Effector memory CD4-positive, alpha-beta T cell (primary cell): ENCODE measurements around the gene SUSD1.

ENCODE experiments used
- DNase-seq, 3 donors: peaks; one replicate each; pipeline ENCODE4 v3.0.0-alpha.2; 2020
- H3K27ac ChIP-seq: 2 replicates; pipeline ENCODE4 v1.7.0; 2013; ENCODE audit warnings: mild to moderate bottlenecking, low read length, moderate library complexity; ENCODE audit not compliant: insufficient read depth, poor library complexity, severe bottlenecking
- H3K27me3 ChIP-seq: replicated peaks from 2 replicates; pipeline ENCODE4 v1.7.0; 2013; ENCODE audit warnings: mild to moderate bottlenecking, low read length; ENCODE audit not compliant: insufficient read depth, control insufficient read depth, poor library complexity, severe bottlenecking
- H3K36me3 ChIP-seq: 2 replicates; pipeline ENCODE4 v1.7.0; 2013; ENCODE audit warnings: mild to moderate bottlenecking, low read length, moderate library complexity; ENCODE audit not compliant: control insufficient read depth, insufficient read depth
- H3K4me1 ChIP-seq: 2 replicates; pipeline ENCODE4 v1.7.0; 2013; ENCODE audit warnings: low read length, mild to moderate bottlenecking; ENCODE audit not compliant: control insufficient read depth, insufficient read depth, poor library complexity, severe bottlenecking
- H3K4me3 ChIP-seq: 2 replicates; pipeline ENCODE4 v1.7.0; 2013; ENCODE audit warnings: low read length, low read depth, mild to moderate bottlenecking; ENCODE audit not compliant: insufficient read depth, poor library complexity, severe bottlenecking
- H3K9me3 ChIP-seq: 2 replicates; pipeline ENCODE4 v1.7.0; 2013; ENCODE audit warnings: mild to moderate bottlenecking, low read length, moderate library complexity; ENCODE audit not compliant: control insufficient read depth

Gene SUSD1

GRCh38 chr9:112059966-112060320 is 115.2 kb downstream of the SUSD1 start:
- Histone ChIP-seq H3K4me3 (no peak overlapping the region), H3K27me3 (no peaks in the 10 kb centered on the region), H3K4me1 (peaks cover 5% of the 10 kb centered on the region), H3K27ac (no peak overlapping the region), H3K36me3 (no peaks in the 10 kb centered on the region), H3K9me3 (no peaks in the 10 kb centered on the region)
- DNase-seq: no peak

GRCh38 chr9:112059145-112059965 is 115.7 kb downstream of the SUSD1 start:
- no peak for DNase-seq
- H3K27ac ChIP-seq: no peak overlapping the region

GRCh38 chr9:112056996-112057395 is 118.1 kb downstream of the SUSD1 start:
- H3K9me3 ChIP-seq: no peaks in the 10 kb centered on the region
- peaks cover 5% of the 10 kb centered on the region for H3K4me1 ChIP-seq
- no peak for DNase-seq
- H3K36me3 ChIP-seq: no peaks in the 10 kb centered on the region
- no peaks in the 10 kb centered on the region for H3K27me3 ChIP-seq
- H3K27ac ChIP-seq: no peak overlapping the region
- no peak overlapping the region for H3K4me3 ChIP-seq

More at GRCh38 chr9:112059145-112059965, 115.7 kb downstream of the SUSD1 start:
- Histone ChIP-seq H3K4me3 (no peak overlapping the region), H3K27me3 (no peaks in the 10 kb centered on the region), H3K36me3 (no peaks in the 10 kb centered on the region), H3K9me3 (no peaks in the 10 kb centered on the region), H3K4me1 (peaks cover 5% of the 10 kb centered on the region)

- H3K27me3 ChIP-seq: no peaks in the 10 kb centered on the region
- DNase-seq: no peak
- no peak overlapping the region for H3K27ac ChIP-seq
- H3K4me1 ChIP-seq: no peaks in the 10 kb centered on the region
- no peaks in the 10 kb centered on the region for H3K9me3 ChIP-seq
- no peak overlapping the region for H3K4me3 ChIP-seq
- H3K36me3 ChIP-seq: no peaks in the 10 kb centered on the region
Measured at GRCh38 chr9:112054916-112055315, 120.2 kb downstream of the SUSD1 start.

GRCh38 chr9:112051812-112052211 is 123.3 kb downstream of the SUSD1 start:
- H3K27me3 ChIP-seq: no peaks in the 10 kb centered on the region
- H3K36me3 ChIP-seq: no peaks in the 10 kb centered on the region
- no peaks in the 10 kb centered on the region for H3K4me1 ChIP-seq
- H3K4me3 ChIP-seq: no peak overlapping the region
- no peak overlapping the region for H3K27ac ChIP-seq
- H3K9me3 ChIP-seq: no peaks in the 10 kb centered on the region
- DNase-seq: no peak

GRCh38 chr9:112050544-112051475 is 124.3 kb downstream of the SUSD1 start:
- Histone ChIP-seq H3K9me3 (no peaks in the 10 kb centered on the region), H3K27ac (no peak overlapping the region), H3K4me3 (no peak overlapping the region), H3K27me3 (no peaks in the 10 kb centered on the region), H3K36me3 (no peaks in the 10 kb centered on the region), H3K4me1 (no peaks in the 10 kb centered on the region)
- no peak for DNase-seq

- Histone ChIP-seq H3K36me3 (no peaks in the 10 kb centered on the region), H3K4me1 (no peaks in the 10 kb centered on the region), H3K9me3 (no peaks in the 10 kb centered on the region), H3K4me3 (no peak overlapping the region), H3K27me3 (no peaks in the 10 kb centered on the region), H3K27ac (no peak overlapping the region)
- DNase-seq: no peak
Measured at GRCh38 chr9:112049811-112050516, 125.1 kb downstream of the SUSD1 start.

GRCh38 chr9:112048924-112049691 is 126.0 kb downstream of the SUSD1 start:
- no peaks in the 10 kb centered on the region for H3K36me3 ChIP-seq
- H3K27ac ChIP-seq: no peak overlapping the region
- no peaks in the 10 kb centered on the region for H3K27me3 ChIP-seq
- no peak overlapping the region for H3K4me3 ChIP-seq
- no peaks in the 10 kb centered on the region for H3K4me1 ChIP-seq
- H3K9me3 ChIP-seq: no peaks in the 10 kb centered on the region
- no peak for DNase-seq

- no peak overlapping the region for H3K4me3 ChIP-seq
- no peaks in the 10 kb centered on the region for H3K4me1 ChIP-seq
- no peaks in the 10 kb centered on the region for H3K9me3 ChIP-seq
- H3K27ac ChIP-seq: no peak overlapping the region
- H3K36me3 ChIP-seq: no peaks in the 10 kb centered on the region
- no peak for DNase-seq
- no peaks in the 10 kb centered on the region for H3K27me3 ChIP-seq
Measured at GRCh38 chr9:112047538-112048066, 127.5 kb downstream of the SUSD1 start.
